OCI-LY1 (cell line): ENCODE measurements around the gene CLASRP.

ENCODE experiments used
- H2AFZ ChIP-seq: fragments of 200-600 bp; sonication (generic), shearing (Covaris generic); 2 replicates; pipeline ENCODE4 v1.6.0; 2014; ENCODE audit warnings: antibody characterized with exemption, mild to moderate bottlenecking, low read length
- H3F3A ChIP-seq: fragments of 200-600 bp; sonication (generic), shearing (Covaris generic); 2 replicates; pipeline ENCODE4 v1.6.0; 2014; ENCODE audit warnings: mild to moderate bottlenecking, antibody characterized with exemption, low read length, moderate library complexity; ENCODE audit not compliant: insufficient read depth
- H3K27ac ChIP-seq: fragments of 200-600 bp; sonication (generic); 2 replicates; pipeline ENCODE4 v1.5.1; 2014; ENCODE audit warnings: low read length, mixed run types, mild to moderate bottlenecking, low read depth; ENCODE audit not compliant: poor library complexity, severe bottlenecking
- H3K27me3 ChIP-seq: fragments of 200-600 bp; sonication (generic); 2 replicates; pipeline ENCODE4 v1.6.0; 2014; ENCODE audit warnings: antibody characterized with exemption, mild to moderate bottlenecking, low read length, moderate library complexity; ENCODE audit not compliant: insufficient read depth
- H3K36me3 ChIP-seq: fragments of 200-600 bp; sonication (generic); 2 replicates; pipeline ENCODE4 v1.6.1; 2014; ENCODE audit warnings: mild to moderate bottlenecking, antibody characterized with exemption, low read length, moderate library complexity, mixed read lengths; ENCODE audit not compliant: insufficient read depth
- H3K4me1 ChIP-seq: fragments of 200-600 bp; sonication (generic); 2 replicates; pipeline ENCODE4 v1.5.1; 2014; ENCODE audit warnings: mild to moderate bottlenecking, low read length, moderate library complexity; ENCODE audit not compliant: insufficient read depth, severe bottlenecking
- H3K4me2 ChIP-seq: fragments of 200-600 bp; sonication (generic), shearing (Covaris generic); 2 replicates; pipeline ENCODE4 v1.6.1; 2014; ENCODE audit warnings: low read length
- H3K4me3 ChIP-seq: fragments of 200-600 bp; sonication (generic); 2 replicates; pipeline ENCODE4 v1.5.1; 2014; ENCODE audit warnings: low read length, low read depth, mild to moderate bottlenecking, mixed read lengths; ENCODE audit not compliant: poor library complexity, severe bottlenecking
- H3K79me2 ChIP-seq: fragments of 200-600 bp; shearing (Covaris generic); 2 replicates; pipeline ENCODE4 v1.6.1; 2016; ENCODE audit warnings: mixed run types, low read length, mixed read lengths; ENCODE audit not compliant: insufficient read depth
- H3K9ac ChIP-seq: fragments of 200-600 bp; sonication (generic), shearing (Covaris generic); 2 replicates; pipeline ENCODE4 v1.6.1; 2014; ENCODE audit warnings: mild to moderate bottlenecking, low read length, mixed read lengths
- H3K9me2 ChIP-seq: fragments of 200-600 bp; sonication (generic), shearing (Covaris generic); 2 replicates; pipeline ENCODE4 v1.6.1; 2014; ENCODE audit warnings: low read depth, mild to moderate bottlenecking, low read length, mixed read lengths
- H3K9me3 ChIP-seq: fragments of 200-600 bp; shearing (Covaris generic); 2 replicates; pipeline ENCODE4 v1.6.1; 2014; ENCODE audit warnings: low read length, mixed read lengths
- H4K20me1 ChIP-seq: fragments of 200-600 bp; sonication (generic), shearing (Covaris generic); 2 replicates; pipeline ENCODE4 v1.6.0; 2016; ENCODE audit warnings: mild to moderate bottlenecking, low read length; ENCODE audit not compliant: insufficient read depth
- EZH2 ChIP-seq: fragments of 200-600 bp; sonication (generic), shearing (Covaris generic); IDR thresholded peaks from 2 replicates; pipeline ENCODE4 v1.8.0; 2017; ENCODE audit warnings: borderline replicate concordance, mixed run types, mild to moderate bottlenecking, antibody characterized with exemption, low read length, moderate library complexity, mixed read lengths
- TF ChIP-seq, protein P1 (sequence below): fragments of 200-600 bp; sonication (generic), shearing (Covaris generic); IDR thresholded peaks from 2 replicates; pipeline ENCODE4 v1.5.1; 2017; ENCODE audit warnings: mild to moderate bottlenecking, antibody characterized with exemption, low read length, moderate library complexity, mixed read lengths

The CLASRP gene

GRCh38 chr19:45021971-45022370, 16.9 kb upstream of the CLASRP start:
- Histone ChIP-seq H3K4me2 (no peak overlapping the region), H2AFZ (no peak overlapping the region), H3K79me2 (no peaks in the 10 kb centered on the region), H3F3A (peaks cover 6% of the 10 kb centered on the region; the same call in 1 of the 2 replicates), H3K36me3 (peaks cover 36% of the 10 kb centered on the region), H3K4me3 (no peak overlapping the region), H3K9me2 (no peaks in the 10 kb centered on the region), H3K27ac (no peak overlapping the region), H3K9ac (no peak overlapping the region), H4K20me1 (no peaks in the 10 kb centered on the region), H3K4me1 (peaks cover 12% of the 10 kb centered on the region), H3K27me3 (no peaks in the 10 kb centered on the region), H3K9me3 (no peaks in the 10 kb centered on the region)
- TF ChIP-seq, protein P1, sequence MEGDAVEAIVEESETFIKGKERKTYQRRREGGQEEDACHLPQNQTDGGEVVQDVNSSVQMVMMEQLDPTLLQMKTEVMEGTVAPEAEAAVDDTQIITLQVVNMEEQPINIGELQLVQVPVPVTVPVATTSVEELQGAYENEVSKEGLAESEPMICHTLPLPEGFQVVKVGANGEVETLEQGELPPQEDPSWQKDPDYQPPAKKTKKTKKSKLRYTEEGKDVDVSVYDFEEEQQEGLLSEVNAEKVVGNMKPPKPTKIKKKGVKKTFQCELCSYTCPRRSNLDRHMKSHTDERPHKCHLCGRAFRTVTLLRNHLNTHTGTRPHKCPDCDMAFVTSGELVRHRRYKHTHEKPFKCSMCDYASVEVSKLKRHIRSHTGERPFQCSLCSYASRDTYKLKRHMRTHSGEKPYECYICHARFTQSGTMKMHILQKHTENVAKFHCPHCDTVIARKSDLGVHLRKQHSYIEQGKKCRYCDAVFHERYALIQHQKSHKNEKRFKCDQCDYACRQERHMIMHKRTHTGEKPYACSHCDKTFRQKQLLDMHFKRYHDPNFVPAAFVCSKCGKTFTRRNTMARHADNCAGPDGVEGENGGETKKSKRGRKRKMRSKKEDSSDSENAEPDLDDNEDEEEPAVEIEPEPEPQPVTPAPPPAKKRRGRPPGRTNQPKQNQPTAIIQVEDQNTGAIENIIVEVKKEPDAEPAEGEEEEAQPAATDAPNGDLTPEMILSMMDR, result no peak
- no peak for TF ChIP-seq EZH2

- H3K9me2 ChIP-seq, result no peaks in the 10 kb centered on the region
- H2AFZ ChIP-seq, result no peak overlapping the region
- no peaks in the 10 kb centered on the region for H3F3A ChIP-seq
- H3K4me1 ChIP-seq, result peaks cover 2% of the 10 kb centered on the region
- no peaks in the 10 kb centered on the region for H3K9me3 ChIP-seq
- H4K20me1 ChIP-seq, result no peaks in the 10 kb centered on the region
- H3K4me2 ChIP-seq, result no peak overlapping the region
- H3K9ac ChIP-seq, result no peak overlapping the region
- H3K27me3 ChIP-seq, result no peaks in the 10 kb centered on the region
- TF ChIP-seq, protein P1, result no peak
- no peak for TF ChIP-seq EZH2
- H3K36me3 ChIP-seq, result peaks cover 44% of the 10 kb centered on the region
- H3K27ac ChIP-seq, result no peak overlapping the region
- H3K4me3 ChIP-seq, result no peak overlapping the region
- no peaks in the 10 kb centered on the region for H3K79me2 ChIP-seq
Measured at GRCh38 chr19:45023048-45023447, 15.8 kb upstream of the CLASRP start.

- Histone ChIP-seq H3K4me3 (no peak overlapping the region), H3K27ac (no peak overlapping the region), H3K9me2 (no peaks in the 10 kb centered on the region), H3F3A (no peaks in the 10 kb centered on the region), H3K36me3 (peaks cover 52% of the 10 kb centered on the region), H3K9me3 (no peaks in the 10 kb centered on the region), H3K79me2 (no peaks in the 10 kb centered on the region), H3K4me2 (no peak overlapping the region), H3K9ac (no peak overlapping the region), H3K4me1 (no peaks in the 10 kb centered on the region), H4K20me1 (no peaks in the 10 kb centered on the region), H2AFZ (no peak overlapping the region), H3K27me3 (no peaks in the 10 kb centered on the region)
- no peak for TF ChIP-seq EZH2
- TF ChIP-seq, protein P1, result no peak
Measured at GRCh38 chr19:45025264-45025663, 13.6 kb upstream of the CLASRP start.
